Erythroblast (primary cell): ENCODE measurements around the gene BTNL2.

Experiments used
- GATA1 ChIP-seq: IDR thresholded peaks from 2 replicates; pipeline ENCODE4 v1.6.1; 2011; ENCODE audit warnings: low read depth, mild to moderate bottlenecking, control low read depth, low read length, moderate library complexity
- POLR2A ChIP-seq: IDR thresholded peaks from 2 replicates; pipeline ENCODE4 v1.6.1; 2011; ENCODE audit warnings: mild to moderate bottlenecking, low read length

DNA sequence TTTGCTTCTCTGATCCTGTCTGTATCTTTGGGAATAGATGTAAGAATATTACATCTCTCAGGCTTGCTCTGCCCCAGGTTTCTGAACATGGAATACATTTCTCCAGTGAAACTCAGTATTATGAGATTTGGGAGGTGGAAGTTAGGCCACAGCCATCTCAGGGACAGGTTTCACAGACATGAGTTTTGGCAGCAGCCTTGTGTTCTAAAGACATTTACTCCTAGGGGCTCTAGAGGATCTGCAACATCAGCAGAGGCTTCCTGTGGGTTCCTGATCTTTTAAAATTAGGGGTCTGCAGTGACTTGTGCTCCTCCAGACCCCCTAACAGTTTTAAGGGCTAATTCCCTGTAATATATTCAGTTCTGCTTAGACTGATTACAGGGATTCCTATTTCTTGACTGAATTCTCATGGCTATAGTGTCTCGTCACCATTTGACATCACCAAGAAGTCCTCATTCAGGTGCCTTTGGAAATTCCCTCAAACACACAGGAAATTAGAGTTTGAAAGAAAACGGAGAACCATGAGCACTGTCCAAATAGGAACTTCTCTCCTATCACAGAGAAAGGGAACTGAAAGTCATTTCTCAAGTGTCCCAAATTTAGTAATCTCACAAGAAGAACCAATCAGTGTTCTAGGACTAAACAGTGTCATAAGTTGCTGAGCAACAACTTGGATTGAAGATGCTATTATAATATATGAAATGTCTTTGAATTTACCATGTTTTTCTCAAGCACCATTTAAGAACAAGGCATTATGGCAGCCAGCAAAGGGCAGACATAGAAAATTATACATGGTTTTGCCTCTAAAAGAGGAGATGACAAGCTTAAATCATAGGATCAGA is 30.2 kb upstream of the BTNL2 start:
- TF ChIP-seq POLR2A = no peak
- no peak for TF ChIP-seq GATA1
